ENCODE measurements around the gene SCAMP5.
A peak's percentile ranks its signal among the peaks of the same experiment; 100 is the strongest.

SCAMP5 gene

DNA sequence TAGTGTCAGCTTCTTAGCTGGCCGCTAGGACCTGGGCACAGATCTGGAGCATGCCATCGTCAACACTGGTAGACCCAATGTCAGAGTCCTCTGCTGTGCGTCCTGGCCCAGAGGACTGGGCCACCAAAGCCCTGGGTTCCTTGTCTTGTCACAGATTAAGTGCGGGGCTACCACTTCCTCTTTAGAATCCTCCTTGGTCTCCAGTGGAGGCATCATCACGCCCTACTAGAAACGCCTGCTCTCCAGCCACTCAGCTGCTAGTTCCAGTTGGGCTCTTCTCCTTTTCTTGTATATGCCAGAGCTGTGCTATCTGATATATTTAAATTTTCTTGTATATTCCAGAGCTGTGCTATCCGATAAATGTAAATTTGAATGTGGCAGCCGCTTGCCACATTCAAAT, 39.3 kb downstream of the SCAMP5 start:
- TF ChIP-seq, protein P1, sequence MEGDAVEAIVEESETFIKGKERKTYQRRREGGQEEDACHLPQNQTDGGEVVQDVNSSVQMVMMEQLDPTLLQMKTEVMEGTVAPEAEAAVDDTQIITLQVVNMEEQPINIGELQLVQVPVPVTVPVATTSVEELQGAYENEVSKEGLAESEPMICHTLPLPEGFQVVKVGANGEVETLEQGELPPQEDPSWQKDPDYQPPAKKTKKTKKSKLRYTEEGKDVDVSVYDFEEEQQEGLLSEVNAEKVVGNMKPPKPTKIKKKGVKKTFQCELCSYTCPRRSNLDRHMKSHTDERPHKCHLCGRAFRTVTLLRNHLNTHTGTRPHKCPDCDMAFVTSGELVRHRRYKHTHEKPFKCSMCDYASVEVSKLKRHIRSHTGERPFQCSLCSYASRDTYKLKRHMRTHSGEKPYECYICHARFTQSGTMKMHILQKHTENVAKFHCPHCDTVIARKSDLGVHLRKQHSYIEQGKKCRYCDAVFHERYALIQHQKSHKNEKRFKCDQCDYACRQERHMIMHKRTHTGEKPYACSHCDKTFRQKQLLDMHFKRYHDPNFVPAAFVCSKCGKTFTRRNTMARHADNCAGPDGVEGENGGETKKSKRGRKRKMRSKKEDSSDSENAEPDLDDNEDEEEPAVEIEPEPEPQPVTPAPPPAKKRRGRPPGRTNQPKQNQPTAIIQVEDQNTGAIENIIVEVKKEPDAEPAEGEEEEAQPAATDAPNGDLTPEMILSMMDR (IDR thresholded peaks at IDR 0.05; ENCODE audit: extremely low read depth, missing control alignments) = no peak
- no peak for DNase-seq (ENCODE audit: low spot score)

DNA sequence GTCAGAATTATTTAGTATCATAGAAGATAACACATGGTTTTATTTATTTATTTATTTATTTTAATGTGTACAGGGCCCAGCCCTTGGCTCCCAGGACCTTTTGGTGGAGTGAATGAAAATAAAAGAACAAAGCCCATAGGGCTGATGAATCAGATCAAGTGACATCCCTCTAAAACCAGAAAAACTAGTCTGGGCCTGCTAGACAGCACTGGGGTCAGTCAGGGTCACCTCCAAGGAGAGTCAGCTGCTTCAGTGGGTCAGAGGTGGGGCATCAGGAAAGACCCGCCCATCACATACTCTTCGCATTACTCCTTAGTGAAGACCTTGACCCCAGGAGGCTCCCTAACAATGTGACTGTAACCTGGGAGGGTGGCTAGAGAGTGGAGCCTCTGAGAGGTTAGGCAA, 40.9 kb downstream of the SCAMP5 start:
- TF ChIP-seq, protein P1 (IDR thresholded peaks at IDR 0.05; ENCODE audit: extremely low read depth, missing control alignments) = no peak
- no peak for DNase-seq (ENCODE audit: low spot score)

DNA sequence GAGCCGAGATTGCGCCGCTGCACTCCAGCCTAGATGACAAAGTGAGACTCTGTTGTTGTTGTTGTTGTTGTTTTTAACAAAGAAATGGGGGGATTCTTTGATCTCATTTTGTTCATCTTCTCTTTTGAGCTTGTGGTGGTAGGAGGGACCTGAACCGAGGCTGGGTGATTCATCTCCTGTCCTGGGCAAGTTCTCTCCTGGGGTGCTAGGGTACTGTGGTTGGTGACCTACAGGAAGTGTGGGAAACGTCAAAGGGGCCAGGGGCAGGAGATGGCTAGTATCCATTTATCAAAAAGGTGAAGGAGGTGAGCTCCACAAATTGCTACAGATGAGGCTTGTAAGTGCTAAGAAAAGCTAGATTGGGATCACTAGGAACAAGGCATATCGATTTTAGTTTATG, 42.3 kb downstream of the SCAMP5 start:
- DNase-seq (ENCODE audit: low spot score) = no peak
- TF ChIP-seq, protein P1 (IDR thresholded peaks at IDR 0.05; ENCODE audit: extremely low read depth, missing control alignments) = no peak

DNA sequence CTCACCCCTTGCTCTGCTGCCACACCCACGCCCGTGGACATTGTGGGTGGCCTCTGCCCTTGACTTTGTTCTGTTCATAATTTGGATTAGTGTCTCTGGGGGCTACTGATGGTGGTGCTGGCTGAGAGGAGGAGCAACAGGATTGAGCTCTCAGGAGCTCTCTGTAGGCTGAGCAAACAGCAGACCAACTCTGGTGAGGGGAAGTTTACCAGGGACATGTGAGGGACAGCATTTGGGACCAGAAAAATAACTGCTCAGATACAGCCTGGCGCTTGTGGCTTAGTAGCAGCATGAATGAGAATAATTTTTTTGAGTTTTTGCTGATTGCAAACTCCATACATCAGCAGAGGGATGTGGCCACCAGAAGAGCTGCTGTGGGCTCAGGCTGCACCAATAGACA, 42.9 kb downstream of the SCAMP5 start:
- TF ChIP-seq, protein P1 (IDR thresholded peaks at IDR 0.05; ENCODE audit: extremely low read depth, missing control alignments) = no peak
- no peak for DNase-seq (ENCODE audit: low spot score)

DNA sequence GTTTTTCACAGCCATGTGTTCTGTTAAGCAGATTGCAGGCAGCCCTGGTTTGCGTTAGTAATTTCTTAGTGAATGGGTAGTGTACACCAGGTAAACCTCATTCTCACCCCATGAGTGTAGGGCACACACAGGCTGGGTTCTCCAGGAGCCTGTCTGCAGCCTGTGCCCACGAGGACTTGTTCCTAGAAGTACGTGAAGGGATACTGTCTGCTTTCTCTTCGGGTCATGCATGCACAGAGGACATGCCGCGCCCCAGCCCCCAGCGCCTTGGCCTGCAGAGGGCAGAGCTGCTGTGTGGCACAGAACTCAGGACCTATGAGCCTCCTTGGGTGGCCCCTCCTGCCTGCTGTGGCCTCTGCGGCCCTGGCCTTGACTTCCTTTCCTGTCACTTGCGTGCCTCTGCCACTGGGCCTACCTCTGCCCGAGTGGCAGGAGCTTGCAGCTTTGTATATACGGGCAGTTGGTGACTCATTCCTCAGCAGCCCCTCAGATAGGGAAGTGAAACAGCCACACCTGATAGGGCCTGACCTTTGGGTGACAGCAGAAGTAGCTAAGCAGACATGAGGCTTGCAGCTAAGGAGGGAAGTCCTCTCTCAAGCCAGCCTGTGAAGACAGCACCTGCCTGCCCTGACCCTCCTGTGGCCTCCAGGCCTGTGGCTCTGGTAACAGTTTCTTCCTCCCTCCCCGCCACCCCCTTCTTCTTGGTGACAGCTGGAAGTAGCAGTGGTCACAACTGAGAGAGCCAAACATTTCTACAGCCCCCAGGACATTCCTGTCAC, 47.6 kb downstream of the SCAMP5 start:
- peak; percentile 84 for DNase-seq (ENCODE audit: low spot score)
- TF ChIP-seq, protein P1 (IDR thresholded peaks at IDR 0.05; ENCODE audit: extremely low read depth, missing control alignments) = peak; percentile 75

DNA sequence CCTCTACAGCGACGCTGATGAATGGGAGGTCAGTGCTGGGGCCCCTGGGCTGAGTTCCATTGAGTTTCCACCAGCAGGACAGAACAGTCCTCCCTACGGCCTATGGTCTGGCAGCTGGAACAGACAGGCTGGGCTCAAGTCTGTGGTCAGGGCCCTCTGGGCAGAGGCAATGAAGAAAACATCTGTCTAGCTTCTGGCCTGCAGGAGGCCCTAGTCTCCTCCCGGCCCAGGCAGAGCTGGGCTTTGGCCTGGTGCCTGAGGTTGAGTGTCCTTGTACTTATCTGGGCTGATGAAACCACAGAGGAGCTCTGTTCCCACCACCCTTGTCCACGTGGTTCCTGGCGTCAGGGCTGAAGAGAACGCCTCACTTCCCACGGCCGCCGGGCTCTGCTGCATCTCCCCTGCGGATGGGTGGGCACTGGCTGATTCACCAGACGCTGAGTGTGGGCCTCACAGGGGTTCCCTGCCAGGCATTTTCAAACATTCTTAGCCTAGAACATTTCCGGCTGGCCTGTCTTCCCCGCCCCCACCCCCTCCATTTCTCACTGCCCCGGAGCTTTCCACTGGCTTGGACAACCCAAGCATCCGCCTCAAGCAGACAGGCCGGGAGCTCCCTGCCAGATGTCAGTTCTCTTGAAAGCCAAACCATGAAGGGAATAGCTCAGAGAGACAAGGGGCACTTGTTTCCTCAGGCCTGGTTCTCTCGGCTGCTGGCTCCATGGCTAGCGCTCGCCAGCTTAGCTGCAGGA, 48.3 kb downstream of the SCAMP5 start:
- TF ChIP-seq, protein P1 (IDR thresholded peaks at IDR 0.05; ENCODE audit: extremely low read depth, missing control alignments) = peak; percentile 35
- peak; percentile 62 for DNase-seq (ENCODE audit: low spot score)

DNA sequence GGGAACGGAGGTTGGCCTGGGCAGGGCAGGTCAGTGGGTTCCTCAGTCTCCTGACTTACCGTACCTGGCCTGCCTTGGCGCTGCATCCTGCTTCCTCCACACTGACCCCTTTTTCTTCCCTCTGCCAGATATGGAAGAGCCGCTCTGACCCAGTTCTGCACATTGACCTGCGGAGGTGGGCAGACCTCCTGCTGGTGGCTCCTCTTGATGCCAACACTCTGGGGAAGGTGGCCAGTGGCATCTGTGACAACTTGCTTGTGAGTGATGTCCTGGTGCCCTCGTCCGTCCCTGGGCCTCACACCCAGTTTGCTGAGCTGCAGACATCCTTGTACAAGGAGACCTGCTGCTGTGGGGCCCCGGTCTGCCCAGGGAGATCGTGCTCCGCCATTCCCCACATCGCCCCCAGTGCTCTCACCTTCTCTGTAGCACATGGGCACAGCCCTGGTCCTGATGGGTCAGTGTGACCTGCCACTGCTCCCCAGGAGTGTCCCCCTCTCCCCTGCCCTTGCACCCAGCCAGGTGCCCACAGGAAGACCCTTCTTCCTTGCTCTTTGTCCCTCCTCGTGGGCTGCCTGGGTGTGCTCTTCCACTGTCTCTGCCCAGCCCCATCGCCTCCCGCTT, 49.0 kb downstream of the SCAMP5 start:
- TF ChIP-seq, protein P1 (IDR thresholded peaks at IDR 0.05; ENCODE audit: extremely low read depth, missing control alignments) = no peak
- no peak for DNase-seq (ENCODE audit: low spot score)

Measured in GM20000 (cell line).